Measurements from ENCODE around the gene ZNF672. TPM values are rescaled to one million over a fixed set of nuclear protein-coding genes. Genes with fewer than 3 reads are reported as not detected.
"Not testable (repeated sequence)": the region's sequence is repeated elsewhere in the genome, so short reads cannot be mapped to it uniquely, and the experiment has no call there.

Gene ZNF672
- 35.8 and 36.2 TPM in 2 replicates for total RNA-seq (2022)
- percentile 79 among the genes with signal in this experiment for Bru-seq, nascent RNA
- percentile 68 among the genes with signal in this experiment for BruChase-seq, experiment 1, labeled RNA remaining after a 6-hour chase
- BruChase-seq, experiment 2, labeled RNA remaining after a 2-hour chase = percentile 84 among the genes with signal in this experiment
- long read RNA-seq, transcript ZNF672-201 (4 exons, 2,989 nt) = major isoform, 79 of 105 reads
- long read RNA-seq, partial matches to known transcripts = 3 of 105 reads
- long read RNA-seq, other reads (novel, unspliced or antisense) = 20 of 105 reads

GRCh38 chr1:248837781-248838356 lies at the start of gene ZNF672:
TSS of gene ZNF672 (plus strand) at chr1:248838224. CDS start at chr1:248847275, 9,051 bp downstream.
- POLR2A ChIA-PET = interaction anchor here (0.6 to 9.1 kb wide), 25 partner anchors 11 to 595 kb away, joined by 3 to 234 read pairs (median 4); partner anchors contain the start of genes SH3BP5L and ZNF692
- no peaks in the 10 kb centered on the region for H3K27me3 Mint-ChIP-seq (ENCODE audit: insufficient read depth, unreplicated experiment)
- peaks cover 20% of the 10 kb centered on the region for H3K4me1 Mint-ChIP-seq (ENCODE audit: insufficient read depth, unreplicated experiment)

GRCh38 chr1:248788327-248788726 lies 49.7 kb upstream of the ZNF672 start:
- DNase-seq (ENCODE audit: unreplicated experiment) = no peak
- Mint-ChIP-seq H3K27ac (ENCODE audit: low read depth, unreplicated experiment) (no peak overlapping the region), H3K36me3 (ENCODE audit: insufficient read depth, unreplicated experiment) (peaks cover 6% of the 10 kb centered on the region), H3K9me3 (ENCODE audit: unreplicated experiment) (no peaks in the 10 kb centered on the region), H3K4me3 (ENCODE audit: unreplicated experiment) (no peak overlapping the region), H3K27me3 (ENCODE audit: insufficient read depth, unreplicated experiment) (no peaks in the 10 kb centered on the region), H3K4me1 (ENCODE audit: insufficient read depth, unreplicated experiment) (peaks cover 5% of the 10 kb centered on the region)
- ChIA-PET POLR2A (interaction anchor here (0.6 kb wide), 1 partner anchor 379 kb away, joined by 3 read pairs; no protein-coding TSS in a partner anchor), CTCF (interaction anchor here (0.6 to 7.2 kb wide), 4 partner anchors 18 to 343 kb away, joined by 3 to 49 read pairs (median 4); partner anchors contain the start of gene OR2T2)
- TF ChIP-seq, protein P1, sequence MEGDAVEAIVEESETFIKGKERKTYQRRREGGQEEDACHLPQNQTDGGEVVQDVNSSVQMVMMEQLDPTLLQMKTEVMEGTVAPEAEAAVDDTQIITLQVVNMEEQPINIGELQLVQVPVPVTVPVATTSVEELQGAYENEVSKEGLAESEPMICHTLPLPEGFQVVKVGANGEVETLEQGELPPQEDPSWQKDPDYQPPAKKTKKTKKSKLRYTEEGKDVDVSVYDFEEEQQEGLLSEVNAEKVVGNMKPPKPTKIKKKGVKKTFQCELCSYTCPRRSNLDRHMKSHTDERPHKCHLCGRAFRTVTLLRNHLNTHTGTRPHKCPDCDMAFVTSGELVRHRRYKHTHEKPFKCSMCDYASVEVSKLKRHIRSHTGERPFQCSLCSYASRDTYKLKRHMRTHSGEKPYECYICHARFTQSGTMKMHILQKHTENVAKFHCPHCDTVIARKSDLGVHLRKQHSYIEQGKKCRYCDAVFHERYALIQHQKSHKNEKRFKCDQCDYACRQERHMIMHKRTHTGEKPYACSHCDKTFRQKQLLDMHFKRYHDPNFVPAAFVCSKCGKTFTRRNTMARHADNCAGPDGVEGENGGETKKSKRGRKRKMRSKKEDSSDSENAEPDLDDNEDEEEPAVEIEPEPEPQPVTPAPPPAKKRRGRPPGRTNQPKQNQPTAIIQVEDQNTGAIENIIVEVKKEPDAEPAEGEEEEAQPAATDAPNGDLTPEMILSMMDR (IDR thresholded peaks at IDR 0.05; ENCODE audit: unreplicated experiment) = no peak
- intact Hi-C loops (cut with micrococcal nuclease) = no loop called here
- BruUV-seq (replicated peaks) = no TSS peak

More at GRCh38 chr1:248837781-248838356, at the start of gene ZNF672:
- Mint-ChIP-seq H3K27ac (ENCODE audit: low read depth, unreplicated experiment) (no peak within 1 kb of the TSS), H3K36me3 (ENCODE audit: insufficient read depth, unreplicated experiment) (no peaks in the 10 kb centered on the region), H3K9me3 (ENCODE audit: unreplicated experiment) (no peaks in the 10 kb centered on the region), H3K4me3 (ENCODE audit: unreplicated experiment) (no peak within 1 kb of the TSS)
- TF ChIP-seq, protein P1 (IDR thresholded peaks at IDR 0.05; ENCODE audit: unreplicated experiment) = no peak
- CTCF ChIA-PET = interaction anchor here (0.7 to 5.4 kb wide), 14 partner anchors 11 to 1864 kb away, joined by 3 to 87 read pairs (median 4); partner anchors contain the start of genes PGBD2, SH3BP5L and ZNF692
- intact Hi-C loops (cut with micrococcal nuclease) = loop anchor here (1.0 kb wide), 3 partner anchors 12 to 36 kb away; no protein-coding TSS in a partner anchor
- DNase-seq (ENCODE audit: unreplicated experiment) = peak; percentile 100
- no TSS peak for BruUV-seq (replicated peaks)

- H3K27me3 Mint-ChIP-seq (ENCODE audit: insufficient read depth, unreplicated experiment); H3K4me3 Mint-ChIP-seq (ENCODE audit: unreplicated experiment); H3K4me1 Mint-ChIP-seq (ENCODE audit: insufficient read depth, unreplicated experiment); BruUV-seq (replicated peaks); DNase-seq (ENCODE audit: unreplicated experiment); H3K27ac Mint-ChIP-seq (ENCODE audit: low read depth, unreplicated experiment); intact Hi-C loops (cut with micrococcal nuclease); H3K9me3 Mint-ChIP-seq (ENCODE audit: unreplicated experiment); H3K36me3 Mint-ChIP-seq (ENCODE audit: insufficient read depth, unreplicated experiment): not testable (repeated sequence)
- CTCF ChIA-PET = interaction anchor here (0.7 to 7.2 kb wide), 2 partner anchors 17 to 60 kb away, joined by 3 to 49 read pairs; no protein-coding TSS in a partner anchor
- POLR2A ChIA-PET = interaction anchor here (0.6 kb wide), 1 partner anchor 70 kb away, joined by 3 read pairs; no protein-coding TSS in a partner anchor
Observed at GRCh38 chr1:248789337-248789736, 48.7 kb upstream of the ZNF672 start.

DNA sequence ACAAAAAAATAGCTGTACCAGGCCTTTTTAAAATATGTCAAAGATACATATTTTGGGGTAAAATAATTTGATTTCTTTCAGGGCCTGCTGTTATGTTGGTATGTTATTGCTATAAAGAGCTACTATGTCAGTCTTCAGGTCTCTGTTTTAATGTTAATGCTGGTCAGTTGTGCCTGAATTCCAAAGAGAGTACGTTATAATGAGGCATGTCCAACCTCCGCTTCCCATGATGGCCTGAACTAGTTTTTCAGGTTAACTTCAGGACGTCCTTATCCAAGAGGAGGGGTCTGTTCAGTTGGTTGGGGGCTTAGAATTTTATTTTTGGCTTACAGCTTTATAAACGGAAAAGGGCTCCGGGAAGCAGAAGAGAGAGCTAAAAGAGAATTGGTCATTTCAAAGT lies 47.6 kb upstream of the ZNF672 start:
- intact Hi-C loops (cut with micrococcal nuclease) = no loop called here
- Mint-ChIP-seq H3K4me3 (ENCODE audit: unreplicated experiment) (no peak overlapping the region), H3K4me1 (ENCODE audit: insufficient read depth, unreplicated experiment) (peaks cover 5% of the 10 kb centered on the region), H3K27me3 (ENCODE audit: insufficient read depth, unreplicated experiment) (no peaks in the 10 kb centered on the region), H3K9me3 (ENCODE audit: unreplicated experiment) (no peaks in the 10 kb centered on the region), H3K36me3 (ENCODE audit: insufficient read depth, unreplicated experiment) (no peaks in the 10 kb centered on the region), H3K27ac (ENCODE audit: low read depth, unreplicated experiment) (no peak overlapping the region)
- TF ChIP-seq, protein P1 (IDR thresholded peaks at IDR 0.05; ENCODE audit: unreplicated experiment) = no peak
- DNase-seq (ENCODE audit: unreplicated experiment) = no peak
- no TSS peak for BruUV-seq (replicated peaks)
- POLR2A ChIA-PET = interaction anchor here (0.6 kb wide), 1 partner anchor 380 kb away, joined by 3 read pairs; no protein-coding TSS in a partner anchor
- CTCF ChIA-PET = interaction anchor here (0.6 to 7.2 kb wide), 7 partner anchors 15 to 171 kb away, joined by 3 to 49 read pairs (median 3); no protein-coding TSS in a partner anchor

Measured in MCF 10A (cell line).